Mesodermal cell (in vitro differentiated cells): ENCODE data around the gene FGGY.
A peak's percentile ranks its signal among the peaks of the same experiment; 100 is the strongest.

ENCODE experiments used
- H3K27ac ChIP-seq: 2 replicates; pipeline ENCODE4 v1.7.0; 2013; ENCODE audit warnings: mild to moderate bottlenecking, low read depth, low read length, moderate library complexity; ENCODE audit not compliant: severe bottlenecking
- H3K36me3 ChIP-seq: 2 replicates; pipeline ENCODE4 v1.7.1; 2013; ENCODE audit warnings: mild to moderate bottlenecking, low read length, moderate library complexity; ENCODE audit not compliant: control insufficient read depth, insufficient read depth
- H3K4me1 ChIP-seq: one replicate; pipeline ENCODE4 v1.7.1; 2013; ENCODE audit warnings: mild to moderate bottlenecking, low read length; ENCODE audit not compliant: insufficient read depth, control insufficient read depth, poor library complexity, severe bottlenecking
- H3K4me3 ChIP-seq: 2 replicates; pipeline ENCODE4 v1.7.0; 2013; ENCODE audit warnings: low read length, control low read depth, mild to moderate bottlenecking; ENCODE audit not compliant: insufficient read depth, poor library complexity, severe bottlenecking; ENCODE audit errors: extremely low read depth
- H3K9me3 ChIP-seq: 2 replicates; pipeline ENCODE4 v1.7.1; 2013; ENCODE audit warnings: mild to moderate bottlenecking, low read length, moderate library complexity; ENCODE audit not compliant: control insufficient read depth
- WGBS, 2 experiments: methylation state at CpG; one replicate each; pipeline ENCODE4 v1.1.5; 2013; ENCODE audit warnings: missing lambda C conversion rate in 2 of 2; ENCODE audit not compliant: insufficient coverage in 2 of 2; 5-methylcytosine and 5-hydroxymethylcytosine counted together

Gene FGGY

DNA sequence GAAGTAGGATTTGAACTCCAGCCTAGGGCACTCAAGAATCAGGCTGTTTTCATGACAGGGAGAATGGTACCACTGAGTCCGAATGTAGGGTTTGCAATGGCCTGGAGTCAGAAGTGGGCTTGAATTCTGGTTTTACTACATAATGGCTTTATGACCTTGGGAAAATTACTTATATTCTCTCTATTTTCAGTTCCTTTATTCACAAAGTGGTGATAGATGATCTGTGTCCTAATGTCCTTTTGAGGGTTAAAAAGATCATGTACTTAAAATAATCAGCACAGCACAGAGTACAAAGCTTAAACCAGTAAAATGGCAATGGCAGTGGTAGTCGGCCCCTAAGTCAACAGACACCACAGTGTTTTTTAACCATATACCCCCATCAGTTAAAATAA, 454.1 kb downstream of the FGGY start:
- H3K36me3 ChIP-seq = no peaks in the 10 kb centered on the region
- no peaks in the 10 kb centered on the region for H3K9me3 ChIP-seq
- 100% methylated on average over 1 of the region's 2 CpGs; no CpG with 5 or more reads in 1 of the 2 experiments for WGBS, 2 experiments
- H3K27ac ChIP-seq = no peak overlapping the region
- H3K4me1 ChIP-seq = no peaks in the 10 kb centered on the region
- H3K4me3 ChIP-seq = no peak overlapping the region

GRCh38 chr1:59751801-59752200, 454.9 kb downstream of the FGGY start:
- Histone ChIP-seq H3K9me3 (no peaks in the 10 kb centered on the region), H3K4me3 (no peak overlapping the region), H3K27ac (no peak overlapping the region), H3K36me3 (no peaks in the 10 kb centered on the region), H3K4me1 (no peaks in the 10 kb centered on the region)
- no CpG with 5 or more reads among the region's 2 CpGs for WGBS, 2 experiments

GRCh38 chr1:59752556-59753414, 455.9 kb downstream of the FGGY start:
- Histone ChIP-seq H3K9me3 (no peaks in the 10 kb centered on the region), H3K4me1 (no peaks in the 10 kb centered on the region), H3K27ac (peak overlapping the region; percentile 48), H3K4me3 (no peak overlapping the region), H3K36me3 (no peaks in the 10 kb centered on the region)
- 100% methylated on average over 2 of the region's 5 CpGs; no CpG with 5 or more reads in 1 of the 2 experiments for WGBS, 2 experiments

DNA sequence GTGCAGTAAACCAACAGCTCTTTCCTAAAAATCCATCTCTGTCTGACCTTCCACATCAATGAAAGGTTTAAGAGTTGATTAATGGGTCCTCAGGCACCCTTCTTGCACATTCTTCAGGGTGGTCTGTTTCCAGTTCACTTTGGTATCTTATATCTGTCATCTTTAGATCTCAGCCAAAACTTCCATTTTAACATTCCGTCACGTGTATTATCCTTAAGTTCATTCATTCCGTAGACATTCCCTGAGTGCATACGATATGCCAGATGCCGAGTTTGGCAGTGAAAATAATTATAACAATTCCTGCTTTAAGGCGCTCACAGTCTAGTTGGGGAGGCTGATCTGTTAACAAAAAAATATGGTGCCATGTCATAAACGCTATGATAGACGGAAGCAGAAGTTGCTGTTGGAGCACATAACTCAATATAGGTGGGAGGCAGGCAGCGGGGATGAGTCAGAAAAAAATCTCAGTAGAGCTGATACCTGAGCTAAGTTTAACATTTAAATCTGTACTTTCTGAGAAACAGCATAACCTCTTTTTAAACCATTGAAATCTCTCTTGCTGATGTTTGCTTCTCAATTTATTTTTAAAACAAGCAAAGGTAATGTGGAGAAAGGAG, 458.3 kb downstream of the FGGY start:
- Histone ChIP-seq H3K36me3 (no peaks in the 10 kb centered on the region), H3K27ac (no peak overlapping the region), H3K4me3 (no peak overlapping the region), H3K4me1 (peaks cover 5% of the 10 kb centered on the region), H3K9me3 (no peaks in the 10 kb centered on the region)
- WGBS, 2 experiments = 94 to 100% methylated on average over 7 of the region's 9 CpGs

- 80% methylated on average over 3 of the region's 4 CpGs; no CpG with 5 or more reads in 1 of the 2 experiments for WGBS, 2 experiments
- Histone ChIP-seq H3K4me1 (peaks cover 5% of the 10 kb centered on the region), H3K4me3 (no peak overlapping the region), H3K36me3 (no peaks in the 10 kb centered on the region), H3K27ac (no peak overlapping the region), H3K9me3 (no peaks in the 10 kb centered on the region)
Measured at GRCh38 chr1:59757197-59757747, 460.4 kb downstream of the FGGY start.

DNA sequence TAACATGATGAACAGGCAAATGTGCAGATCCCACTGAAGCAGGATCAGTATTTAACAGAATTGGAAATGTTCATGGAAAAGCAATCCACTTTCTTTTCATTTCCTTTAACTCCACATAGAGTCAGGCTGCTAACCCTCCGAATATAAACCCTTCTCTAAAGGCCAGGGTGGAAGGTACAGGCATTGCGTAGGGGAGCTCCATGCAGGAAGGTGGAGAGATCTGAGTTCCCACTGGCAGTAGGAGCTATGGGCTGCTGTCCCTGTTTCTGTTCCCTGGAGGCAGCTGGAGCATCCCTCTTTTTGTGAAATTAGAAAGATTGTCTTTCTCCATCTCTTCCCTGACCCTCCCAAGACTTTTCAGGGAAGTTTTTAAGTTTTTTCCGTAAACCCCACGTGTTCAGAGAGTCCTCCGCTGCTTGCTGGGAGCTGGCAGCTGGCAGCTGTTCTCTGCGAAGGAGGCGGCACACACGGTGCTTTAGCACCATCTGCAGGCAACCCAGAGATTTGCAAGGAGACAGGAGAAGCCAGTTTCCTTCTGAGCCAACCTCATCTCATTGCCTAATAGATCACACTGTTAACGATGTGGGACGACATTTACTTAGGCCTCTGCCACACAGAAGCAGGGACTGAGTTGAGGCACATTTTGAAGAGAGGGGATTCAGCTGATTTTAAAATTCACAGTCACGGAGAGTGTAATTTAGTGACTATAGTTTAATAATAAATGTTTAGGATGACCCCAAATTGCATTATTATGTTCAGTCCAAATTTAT, 462.4 kb downstream of the FGGY start:
- H3K27ac ChIP-seq = no peak overlapping the region
- no peaks in the 10 kb centered on the region for H3K36me3 ChIP-seq
- H3K9me3 ChIP-seq = no peaks in the 10 kb centered on the region
- no peak overlapping the region for H3K4me3 ChIP-seq
- 1 to 3% methylated on average over 6 of the region's 11 CpGs for WGBS, 2 experiments
- peaks cover 5% of the 10 kb centered on the region for H3K4me1 ChIP-seq

DNA sequence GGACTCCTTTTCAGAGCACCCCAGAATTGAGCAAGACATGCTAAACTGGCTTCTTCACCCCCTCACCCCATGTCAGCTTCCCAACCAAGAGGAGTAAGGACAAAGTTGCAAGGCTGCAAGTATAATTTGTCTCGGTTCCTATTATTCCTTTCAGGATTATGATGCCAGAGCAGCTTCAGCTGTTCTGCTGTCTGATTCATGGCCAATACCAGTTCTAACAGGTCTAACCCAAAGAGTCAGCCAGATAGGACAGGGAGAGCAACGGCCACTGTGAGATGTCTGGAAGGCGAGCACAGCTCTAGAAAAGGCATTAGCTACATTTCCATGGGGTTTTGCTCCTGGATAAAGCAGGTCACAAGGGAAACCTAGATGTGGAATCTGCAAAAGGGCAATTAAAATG, 464.5 kb downstream of the FGGY start:
- H3K4me1 ChIP-seq = peaks cover 5% of the 10 kb centered on the region
- H3K27ac ChIP-seq = no peak overlapping the region
- no peaks in the 10 kb centered on the region for H3K9me3 ChIP-seq
- no peaks in the 10 kb centered on the region for H3K36me3 ChIP-seq
- H3K4me3 ChIP-seq = no peak overlapping the region
- WGBS, 2 experiments = 88 to 96% methylated on average over 3 of the region's 3 CpGs

- peaks cover 5% of the 10 kb centered on the region for H3K4me1 ChIP-seq
- H3K36me3 ChIP-seq = no peaks in the 10 kb centered on the region
- no peak overlapping the region for H3K4me3 ChIP-seq
- H3K9me3 ChIP-seq = no peaks in the 10 kb centered on the region
- H3K27ac ChIP-seq = no peak overlapping the region
- 100% methylated on average over 1 of the region's 2 CpGs; no CpG with 5 or more reads in 1 of the 2 experiments for WGBS, 2 experiments
Measured at GRCh38 chr1:59763418-59763817, 466.5 kb downstream of the FGGY start.

GRCh38 chr1:59765011-59765730, 468.3 kb downstream of the FGGY start:
- Histone ChIP-seq H3K27ac (no peak overlapping the region), H3K9me3 (no peaks in the 10 kb centered on the region), H3K36me3 (no peaks in the 10 kb centered on the region), H3K4me3 (no peak overlapping the region), H3K4me1 (no peaks in the 10 kb centered on the region)
- WGBS, 2 experiments = 100% methylated on average over 2 to 3 of the region's 5 CpGs
